Measurements from ENCODE around the gene SPOCK1.

SPOCK1 gene

DNA sequence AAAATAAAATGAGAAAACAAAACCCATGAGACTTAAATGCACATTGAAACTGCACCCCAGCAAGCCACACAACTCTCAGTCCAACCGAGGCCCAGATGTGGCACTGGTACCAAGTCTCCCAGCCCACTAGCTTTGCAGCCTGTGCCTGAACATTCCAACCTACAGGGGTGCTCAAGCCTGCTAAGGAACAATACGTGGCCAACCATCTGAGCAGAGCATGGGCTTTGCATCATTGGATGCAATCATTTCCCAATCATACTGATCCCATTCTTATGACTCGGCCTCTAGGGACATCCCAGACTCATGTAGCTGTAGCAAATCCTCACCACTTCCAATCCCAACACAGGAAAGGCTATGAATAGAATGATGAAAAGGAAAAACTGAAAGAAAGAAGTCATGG is 297.2 kb downstream of the SPOCK1 start:
- DNase-seq (ENCODE audit: low spot score) (no peak), FAIRE-seq (no peak)

DNA sequence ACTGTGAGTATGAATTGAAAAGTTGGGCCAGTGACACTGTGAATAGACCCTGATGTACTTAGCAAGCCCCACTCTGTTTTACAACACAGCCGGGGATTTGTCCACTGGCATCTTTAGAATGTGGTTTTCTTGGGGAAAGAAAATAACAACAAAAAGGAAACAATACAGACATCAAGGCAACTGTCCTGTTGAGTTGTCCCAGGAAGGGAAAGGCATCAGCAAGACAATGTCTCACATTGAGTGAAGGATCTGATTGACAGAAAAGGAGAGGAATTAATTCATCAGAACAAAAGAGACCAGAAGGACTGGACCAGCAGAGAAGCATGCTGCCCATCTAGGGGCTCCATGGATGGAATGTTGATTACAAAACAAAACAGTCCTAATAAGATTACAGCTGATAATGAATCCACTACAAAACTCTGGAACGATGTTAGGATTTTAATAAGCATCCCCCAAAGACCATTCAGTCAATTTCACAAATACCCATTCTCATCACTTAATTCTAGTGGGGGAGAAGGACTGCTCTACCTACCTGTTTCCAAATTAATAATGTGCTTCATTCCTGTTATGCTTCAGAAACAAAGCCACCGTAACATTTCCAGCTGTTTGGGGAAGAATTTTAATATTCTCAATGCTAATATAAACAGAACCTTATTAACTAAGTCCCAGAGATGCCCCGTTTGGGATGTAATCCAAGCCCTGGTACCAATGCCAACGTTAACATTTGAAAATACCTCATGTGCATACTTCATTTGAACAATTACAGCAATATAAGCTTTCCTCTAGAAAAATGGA is 298.0 kb downstream of the SPOCK1 start:
- no peak for FAIRE-seq

GRCh38 chr5:137199966-137200365 is 299.2 kb downstream of the SPOCK1 start:
- DNase-seq (ENCODE audit: low spot score) (peak; percentile 53), FAIRE-seq (no peak)

More for the DNA sequence above, 298.0 kb downstream of the SPOCK1 start:
- DNase-seq (ENCODE audit: low spot score) = no peak

DNA sequence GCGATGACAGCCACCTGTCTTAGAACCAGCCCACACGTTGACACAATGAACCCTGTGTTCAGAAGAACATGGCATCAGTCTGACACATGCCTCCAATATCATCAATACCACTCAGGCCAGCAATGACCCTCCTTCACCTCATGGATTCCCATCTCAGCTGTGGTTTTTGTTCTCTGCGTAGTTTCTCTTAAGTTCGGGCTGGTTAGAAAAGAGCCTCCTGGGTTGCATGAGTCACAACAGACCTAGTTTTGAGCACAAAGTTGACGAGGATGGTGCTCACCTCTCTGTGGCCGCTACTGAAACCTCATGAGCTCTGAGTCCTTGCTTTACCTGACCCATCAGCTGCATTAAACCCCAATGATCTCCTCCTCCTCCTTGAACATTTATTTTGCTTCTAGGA is 299.9 kb downstream of the SPOCK1 start:
- DNase-seq (ENCODE audit: low spot score) (no peak), FAIRE-seq (no peak)

DNA sequence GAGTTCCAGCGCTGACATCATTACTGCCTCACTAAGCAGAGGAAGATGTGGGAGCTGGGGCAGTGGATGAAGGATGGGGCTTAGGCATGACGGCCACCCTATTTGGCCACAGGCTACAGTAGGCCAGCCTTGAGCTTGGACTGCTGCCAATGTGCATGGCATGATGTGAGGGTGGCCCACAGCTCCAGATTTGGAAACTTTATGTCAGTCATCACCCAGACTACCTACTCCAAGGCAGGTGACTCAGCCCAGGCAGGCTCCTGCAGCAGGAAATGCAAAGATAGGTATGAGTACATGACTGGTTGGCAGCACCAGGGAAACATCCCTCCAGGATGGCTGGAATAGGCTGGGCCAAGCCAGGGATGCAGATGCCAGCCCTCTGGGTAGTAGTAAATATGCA is 303.6 kb downstream of the SPOCK1 start:
- FAIRE-seq (no peak), DNase-seq (ENCODE audit: low spot score) (peak; percentile 29)

DNA sequence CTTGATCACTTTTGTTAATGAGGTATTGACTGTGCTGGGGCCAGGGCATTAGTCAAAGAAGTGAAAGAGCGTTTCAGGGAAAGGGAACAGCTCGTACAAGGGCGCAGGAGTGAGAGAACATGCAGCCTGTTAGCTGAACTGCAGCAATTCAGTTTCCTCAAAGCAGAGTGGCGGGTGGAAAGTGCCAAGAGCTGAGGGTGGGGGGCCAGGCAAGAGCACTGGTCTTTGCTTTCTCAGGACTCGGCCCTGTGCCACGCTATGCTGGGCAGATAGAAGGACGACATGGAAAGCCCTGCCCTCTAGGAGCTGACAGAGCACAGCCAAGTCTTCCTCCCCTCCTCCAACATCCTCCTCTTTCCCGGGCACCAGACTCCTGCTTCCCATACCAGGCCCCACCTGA is 304.8 kb downstream of the SPOCK1 start:
- FAIRE-seq (no peak), DNase-seq (ENCODE audit: low spot score) (no peak)

GRCh38 chr5:137192293-137192743 is 306.8 kb downstream of the SPOCK1 start:
- FAIRE-seq = no peak
- peak; percentile 46 for DNase-seq (ENCODE audit: low spot score)

GRCh38 chr5:137191179-137191578 is 307.9 kb downstream of the SPOCK1 start:
- FAIRE-seq = no peak
- no peak for DNase-seq (ENCODE audit: low spot score)

GRCh38 chr5:137190441-137190840 is 308.7 kb downstream of the SPOCK1 start:
- DNase-seq (ENCODE audit: low spot score) = no peak
- FAIRE-seq = no peak

DNA sequence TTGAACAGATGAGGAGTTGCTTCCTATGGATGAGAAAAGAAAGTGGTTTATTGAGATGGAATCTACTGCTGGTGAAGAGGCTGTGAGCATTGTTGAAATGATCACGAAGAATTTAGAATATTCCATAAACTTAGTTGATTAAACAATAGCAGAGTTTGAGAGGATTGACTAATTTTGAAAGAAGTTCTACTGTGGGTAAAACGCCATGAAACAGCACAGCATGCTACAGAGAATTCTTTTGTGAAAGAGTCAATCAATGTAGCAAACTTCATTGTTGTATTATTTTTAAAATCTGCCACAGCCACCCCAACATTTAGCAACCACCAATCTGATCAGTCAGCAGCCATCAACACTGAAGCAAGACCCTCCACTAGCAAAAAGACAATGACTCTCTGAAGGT is 309.1 kb downstream of the SPOCK1 start:
- DNase-seq (ENCODE audit: low spot score) = no peak

DNA sequence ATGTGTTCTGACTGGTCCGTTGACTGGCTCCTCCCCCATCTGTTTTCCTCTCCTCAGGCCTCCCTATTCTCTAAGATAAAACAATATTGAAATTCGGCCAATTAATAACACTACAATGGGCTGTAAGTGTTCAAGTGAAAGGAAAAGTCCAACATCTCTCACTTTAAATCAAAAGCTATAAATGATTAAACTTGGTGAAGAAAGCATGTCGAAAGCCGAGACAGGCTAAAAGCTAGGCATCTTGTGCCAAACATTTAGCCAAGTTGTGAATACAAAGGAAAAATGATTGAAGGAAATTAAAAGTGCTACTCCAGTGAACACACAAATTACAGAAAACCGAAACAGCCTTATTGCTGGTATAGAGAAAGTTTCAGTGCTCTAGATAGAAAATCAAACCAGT is 310.6 kb downstream of the SPOCK1 start:
- no peak for FAIRE-seq
- DNase-seq (ENCODE audit: low spot score) = no peak

More for the DNA sequence above, 309.1 kb downstream of the SPOCK1 start:
- FAIRE-seq = no peak

DNA sequence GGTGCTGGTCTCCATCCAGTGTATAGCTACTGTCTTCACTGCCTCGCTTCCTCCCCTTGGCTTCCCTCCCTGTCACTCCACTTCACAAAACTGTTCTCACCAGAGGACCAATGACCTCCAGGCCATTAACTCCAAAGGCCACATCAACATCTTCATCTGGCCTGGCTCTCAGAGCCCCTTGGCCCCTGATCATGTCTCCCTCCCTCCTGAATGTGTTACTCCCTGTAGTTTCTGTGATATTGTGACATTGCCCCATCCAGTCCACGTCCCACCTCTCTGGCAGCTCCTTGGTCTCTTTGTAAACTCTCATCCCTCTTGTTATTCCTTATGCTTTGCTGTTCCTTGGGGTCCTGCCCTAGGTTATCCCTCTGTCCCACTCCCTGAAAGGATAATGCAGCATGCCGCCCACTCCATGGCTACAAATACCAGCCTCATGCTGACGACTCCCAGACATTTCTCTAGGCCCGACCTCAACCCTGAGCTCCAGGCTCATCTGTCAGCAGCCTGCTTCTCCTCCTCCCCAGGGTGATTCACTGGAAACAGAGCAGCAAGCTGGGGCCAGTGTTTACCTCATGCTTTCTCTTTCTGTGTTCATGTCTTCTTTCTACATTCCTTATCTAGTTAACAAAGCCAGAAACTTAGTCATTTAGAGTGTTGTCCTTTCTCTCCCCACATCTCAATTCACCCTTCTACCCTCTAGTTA is 312.2 kb downstream of the SPOCK1 start:
- DNase-seq (ENCODE audit: low spot score) (no peak), FAIRE-seq (no peak)

DNA sequence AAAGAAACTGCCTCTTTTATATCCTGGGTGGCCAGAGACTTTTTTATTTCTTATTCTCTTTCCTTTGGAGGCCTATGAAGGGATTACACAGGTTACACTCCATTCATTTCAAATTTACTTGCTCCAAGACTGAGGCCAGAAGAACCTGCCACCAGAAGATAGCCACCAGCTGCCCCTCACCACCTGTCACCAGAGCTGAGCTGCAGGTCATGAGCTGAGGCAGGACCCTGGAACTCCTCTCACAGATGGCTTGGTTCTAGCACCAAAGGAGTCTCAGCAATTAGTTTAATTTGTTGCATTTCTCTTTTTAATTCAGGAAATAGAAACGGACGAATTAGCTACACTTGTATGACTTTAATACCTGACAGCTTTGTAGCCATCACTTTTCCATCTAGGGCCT is 313.9 kb downstream of the SPOCK1 start:
- FAIRE-seq = no peak
- DNase-seq (ENCODE audit: low spot score) = no peak

GRCh38 chr5:137184734-137185133 is 314.4 kb downstream of the SPOCK1 start:
- DNase-seq (ENCODE audit: low spot score) (no peak), FAIRE-seq (no peak)

GRCh38 chr5:137182576-137182975 is 316.6 kb downstream of the SPOCK1 start:
- DNase-seq (ENCODE audit: low spot score) (no peak), FAIRE-seq (no peak)

DNA sequence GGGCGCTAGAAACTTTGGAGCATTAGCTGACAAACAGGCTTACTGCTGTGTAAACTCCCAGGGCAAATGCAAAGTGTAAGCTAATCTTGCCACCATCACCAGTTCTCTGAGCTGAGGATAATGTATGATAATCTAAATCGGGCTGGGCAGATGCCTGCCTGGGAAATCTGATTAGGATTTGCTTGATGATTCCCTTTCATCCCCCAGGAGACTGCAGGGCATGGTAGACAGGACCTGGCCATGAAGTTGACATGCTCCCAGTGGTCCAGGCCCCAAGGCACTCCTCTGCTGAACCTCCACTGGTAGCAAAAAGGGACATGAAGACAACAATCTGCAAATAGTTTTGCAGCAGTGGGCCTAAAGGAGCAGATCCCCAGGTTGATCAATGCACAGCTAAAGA is 317.5 kb downstream of the SPOCK1 start:
- DNase-seq (ENCODE audit: low spot score) (no peak), FAIRE-seq (no peak)

DNA sequence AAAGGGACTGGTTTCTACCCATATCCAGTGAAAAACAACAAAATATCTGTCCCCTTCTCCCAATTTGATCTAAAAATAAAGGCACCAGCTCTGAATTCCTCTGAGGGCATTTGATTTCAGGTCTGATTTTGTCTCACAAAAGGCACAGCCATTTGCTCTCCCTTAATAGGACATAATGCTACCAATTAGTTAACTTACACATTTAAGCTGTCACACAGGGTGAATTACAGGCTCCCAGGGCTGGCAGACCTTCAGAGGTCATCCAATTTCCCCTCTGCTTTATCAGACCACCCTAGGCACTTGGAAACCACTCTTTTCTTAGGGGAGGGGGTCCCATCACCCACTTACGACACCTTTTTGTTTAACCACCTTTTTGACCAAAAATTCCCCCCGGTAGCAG is 319.9 kb downstream of the SPOCK1 start:
- no peak for DNase-seq (ENCODE audit: low spot score)
- FAIRE-seq = no peak

DNA sequence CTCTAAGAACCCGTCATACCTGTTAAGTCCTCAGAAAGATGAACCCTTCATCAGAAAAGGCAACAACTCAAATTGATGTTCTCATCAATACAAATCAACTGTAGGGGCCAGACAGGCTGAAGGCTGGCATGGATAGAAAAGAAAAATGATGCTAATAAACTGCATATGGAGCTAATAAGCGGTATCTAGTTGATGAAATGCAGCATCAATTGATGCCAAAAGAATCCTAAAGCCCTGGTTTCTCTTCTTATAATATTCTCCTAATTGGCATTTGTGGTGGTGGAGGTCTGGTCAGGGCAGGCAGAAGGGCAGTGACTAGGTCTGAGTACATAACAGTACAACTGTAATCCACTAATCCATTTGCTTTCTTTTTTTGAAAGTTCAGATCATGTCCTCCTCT is 322.5 kb downstream of the SPOCK1 start:
- no peak for FAIRE-seq
- no peak for DNase-seq (ENCODE audit: low spot score)

DNA sequence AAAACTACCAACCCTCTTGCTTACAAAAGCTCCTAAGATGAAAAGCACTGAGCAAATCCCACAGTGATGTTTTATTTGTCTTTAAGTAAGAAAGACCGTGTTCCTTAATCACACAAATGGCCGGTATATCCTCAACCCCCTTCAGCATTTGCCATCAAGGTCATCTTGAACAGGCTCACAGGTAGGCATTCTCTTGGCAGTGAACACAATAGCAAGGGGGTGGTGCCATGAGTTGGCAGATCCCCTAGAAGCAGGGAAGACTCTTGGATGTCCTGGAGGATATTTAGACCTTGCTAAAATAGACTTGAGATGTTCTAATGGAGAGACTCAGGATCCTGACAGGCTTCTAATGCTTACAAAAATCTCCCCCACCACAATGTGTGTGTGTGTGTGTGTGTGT is 323.0 kb downstream of the SPOCK1 start:
- DNase-seq (ENCODE audit: low spot score) = no peak
- FAIRE-seq = no peak

DNA sequence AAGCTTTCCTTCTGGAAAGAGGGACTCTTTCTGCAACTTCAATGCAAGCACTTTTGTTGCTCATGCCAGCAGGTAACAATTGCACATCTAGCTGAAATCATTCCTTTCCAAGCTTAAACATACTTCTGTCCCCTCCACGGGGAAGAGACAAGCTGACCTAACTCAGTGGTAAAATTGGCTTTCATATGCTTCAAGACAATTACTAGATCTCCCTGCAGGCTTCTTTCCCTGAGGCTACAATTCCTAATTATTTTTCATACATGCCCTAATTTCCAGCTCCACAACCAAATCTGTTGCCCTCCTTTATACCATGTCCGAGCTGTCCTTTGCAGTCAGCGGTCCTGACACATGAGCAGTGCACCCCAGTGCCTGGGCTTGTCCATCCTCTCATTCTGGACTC is 324.9 kb downstream of the SPOCK1 start:
- FAIRE-seq (no peak), DNase-seq (ENCODE audit: low spot score) (no peak)

GRCh38 chr5:137172258-137172657 is 326.9 kb downstream of the SPOCK1 start:
- FAIRE-seq (no peak), DNase-seq (ENCODE audit: low spot score) (no peak)

DNA sequence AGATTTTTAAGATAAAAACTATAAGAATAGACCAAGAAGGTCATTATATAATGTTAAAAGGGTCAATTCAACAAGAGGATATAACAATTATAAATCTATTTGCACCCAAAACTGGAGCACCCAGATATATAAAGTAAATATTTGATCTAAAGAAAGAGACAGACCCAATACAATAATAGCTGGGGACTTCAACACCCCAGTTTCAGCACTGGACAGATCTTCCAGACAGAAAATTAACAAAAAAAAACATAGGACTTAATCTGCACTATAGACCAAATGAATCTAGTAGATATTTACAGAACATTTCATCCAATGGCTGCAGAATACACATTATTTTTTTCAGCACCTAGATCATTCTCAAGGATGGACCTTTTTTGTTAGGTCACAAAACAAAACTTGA is 331.9 kb downstream of the SPOCK1 start:
- no peak for FAIRE-seq
- DNase-seq (ENCODE audit: low spot score) = no peak

DNA sequence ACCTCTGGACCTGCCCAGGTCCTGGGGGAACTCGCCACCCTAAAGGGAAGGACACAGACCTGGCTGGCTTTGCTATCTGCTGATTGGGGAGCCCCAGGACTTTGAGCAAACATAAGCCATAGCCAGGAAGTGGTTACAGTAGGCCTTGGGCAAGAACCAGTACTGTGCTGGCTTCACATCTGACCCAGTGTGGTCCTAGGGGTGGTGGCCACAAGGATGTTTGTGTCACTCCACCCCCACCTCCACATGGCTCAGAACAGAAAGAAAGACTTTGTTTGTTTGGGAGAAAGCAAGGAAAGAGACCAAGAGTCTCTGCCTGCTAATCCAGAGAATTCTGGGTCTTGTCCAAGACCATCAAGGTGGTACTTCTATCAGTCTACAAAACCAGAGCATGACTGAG is 334.2 kb downstream of the SPOCK1 start:
- no peak for DNase-seq (ENCODE audit: low spot score)
- no peak for FAIRE-seq
